Measurements from ENCODE around the gene KRTAP5-1. TPM values are rescaled to one million over a fixed set of nuclear protein-coding genes. Genes with fewer than 3 reads are reported as not detected.

Gene KRTAP5-1
- total RNA-seq, 2 experiments from 2014 or later: not detected

GRCh38 chr11:1570896-1571759, 14.0 kb downstream of the KRTAP5-1 start:
- H3K9me3 Mint-ChIP-seq (ENCODE audit: low read depth): no peaks in the 10 kb centered on the region
- peaks cover 9% of the 10 kb centered on the region for H3K4me1 Mint-ChIP-seq
- H3K27ac Mint-ChIP-seq: no peak overlapping the region
- DNase-seq: peak; percentile 52
- no peak for ATAC-seq
- peaks cover 2% of the 10 kb centered on the region for H3K27me3 Mint-ChIP-seq
- POLR2A ChIA-PET: no interaction called here
- peak overlapping the region; percentile 48 for H3K4me3 Mint-ChIP-seq
- intact Hi-C loops (cut with DNase I, micrococcal nuclease): loop anchor here (5.0 to 10.0 kb wide), 6 partner anchors 34 to 644 kb away; partner anchors contain the start of genes AP2A2 (in 1 of the 2) and LSP1 (in 1 of the 2)
- H3K36me3 Mint-ChIP-seq (ENCODE audit: low read depth): no peaks in the 10 kb centered on the region
- CTCF ChIA-PET: no interaction called here

- CTCF ChIA-PET: no interaction called here
- Mint-ChIP-seq H3K9me3 (ENCODE audit: low read depth) (no peaks in the 10 kb centered on the region), H3K27me3 (peaks cover 2% of the 10 kb centered on the region), H3K36me3 (ENCODE audit: low read depth) (no peaks in the 10 kb centered on the region), H3K4me3 (peak overlapping the region; percentile 48), H3K4me1 (peaks cover 9% of the 10 kb centered on the region), H3K27ac (no peak overlapping the region)
- POLR2A ChIA-PET: no interaction called here
- intact Hi-C loops (cut with DNase I, micrococcal nuclease): loop anchor here (5.0 to 10.0 kb wide), 6 partner anchors 33 to 643 kb away; partner anchors contain the start of genes AP2A2 (in 1 of the 2) and LSP1 (in 1 of the 2)
- ATAC-seq (no peak), DNase-seq (no peak)
Measured at GRCh38 chr11:1570531-1570895, 14.6 kb downstream of the KRTAP5-1 start.

GRCh38 chr11:1570001-1570453, 15.1 kb downstream of the KRTAP5-1 start:
- Mint-ChIP-seq H3K27me3 (peaks cover under 1% of the 10 kb centered on the region), H3K9me3 (ENCODE audit: low read depth) (no peaks in the 10 kb centered on the region), H3K36me3 (ENCODE audit: low read depth) (no peaks in the 10 kb centered on the region), H3K27ac (no peak overlapping the region), H3K4me1 (peaks cover 9% of the 10 kb centered on the region), H3K4me3 (no peak overlapping the region)
- ChIA-PET POLR2A (no interaction called here), CTCF (interaction anchor here (0.6 to 0.7 kb wide), 2 partner anchors 21 to 58 kb away, joined by 3 read pairs; no protein-coding TSS in a partner anchor)
- ATAC-seq: no peak
- intact Hi-C loops (cut with DNase I, micrococcal nuclease): loop anchor here (5.0 to 10.0 kb wide), 6 partner anchors 33 to 643 kb away; partner anchors contain the start of genes AP2A2 (in 1 of the 2) and LSP1 (in 1 of the 2)
- DNase-seq: no peak

GRCh38 chr11:1569251-1569780, 15.8 kb downstream of the KRTAP5-1 start:
- Mint-ChIP-seq H3K4me3 (no peak overlapping the region), H3K27ac (no peak overlapping the region)
- POLR2A ChIA-PET: no interaction called here

GRCh38 chr11:1568441-1568911, 16.6 kb downstream of the KRTAP5-1 start:
- DNase-seq: peak; percentile 43

More at GRCh38 chr11:1569251-1569780, 15.8 kb downstream of the KRTAP5-1 start:
- Mint-ChIP-seq H3K9me3 (ENCODE audit: low read depth) (no peaks in the 10 kb centered on the region), H3K36me3 (ENCODE audit: low read depth) (no peaks in the 10 kb centered on the region), H3K4me1 (peaks cover 9% of the 10 kb centered on the region), H3K27me3 (no peaks in the 10 kb centered on the region)
- intact Hi-C loops (cut with DNase I, micrococcal nuclease): no loop called here
- ATAC-seq (no peak), DNase-seq (no peak)
- CTCF ChIA-PET: interaction anchor here (0.7 kb wide), 1 partner anchor 59 kb away, joined by 3 read pairs; no protein-coding TSS in a partner anchor

GRCh38 chr11:1567721-1568100, 17.4 kb downstream of the KRTAP5-1 start:
- intact Hi-C loops (cut with DNase I, micrococcal nuclease): no loop called here
- ChIA-PET CTCF (interaction anchor here (0.6 to 0.8 kb wide), 2 partner anchors 31 to 363 kb away, joined by 3 read pairs; no protein-coding TSS in a partner anchor), POLR2A (no interaction called here)
- no peak overlapping the region for H3K27ac Mint-ChIP-seq
- DNase-seq (no peak), ATAC-seq (no peak)
- H3K9me3 Mint-ChIP-seq (ENCODE audit: low read depth): no peaks in the 10 kb centered on the region
- no peaks in the 10 kb centered on the region for H3K36me3 Mint-ChIP-seq (ENCODE audit: low read depth)
- no peaks in the 10 kb centered on the region for H3K27me3 Mint-ChIP-seq
- H3K4me1 Mint-ChIP-seq: peaks cover 4% of the 10 kb centered on the region
- no peak overlapping the region for H3K4me3 Mint-ChIP-seq

More at GRCh38 chr11:1568441-1568911, 16.6 kb downstream of the KRTAP5-1 start:
- Mint-ChIP-seq H3K4me3 (no peak overlapping the region), H3K4me1 (peaks cover 5% of the 10 kb centered on the region), H3K27ac (no peak overlapping the region), H3K9me3 (ENCODE audit: low read depth) (no peaks in the 10 kb centered on the region), H3K27me3 (no peaks in the 10 kb centered on the region), H3K36me3 (ENCODE audit: low read depth) (no peaks in the 10 kb centered on the region)
- intact Hi-C loops (cut with DNase I, micrococcal nuclease): no loop called here
- ChIA-PET POLR2A (no interaction called here), CTCF (interaction anchor here (0.6 kb wide), 1 partner anchor 364 kb away, joined by 3 read pairs; no protein-coding TSS in a partner anchor)
- ATAC-seq: no peak

GRCh38 chr11:1567052-1567720, 17.9 kb downstream of the KRTAP5-1 start:
- DNase-seq (no peak), ATAC-seq (no peak)
- no peaks in the 10 kb centered on the region for H3K9me3 Mint-ChIP-seq (ENCODE audit: low read depth)
- peaks cover 4% of the 10 kb centered on the region for H3K4me1 Mint-ChIP-seq
- intact Hi-C loops (cut with DNase I, micrococcal nuclease): no loop called here
- no peaks in the 10 kb centered on the region for H3K36me3 Mint-ChIP-seq (ENCODE audit: low read depth)
- H3K4me3 Mint-ChIP-seq: no peak overlapping the region
- H3K27me3 Mint-ChIP-seq: no peaks in the 10 kb centered on the region
- no peak overlapping the region for H3K27ac Mint-ChIP-seq
- ChIA-PET POLR2A (no interaction called here), CTCF (interaction anchor here (0.8 kb wide), 1 partner anchor 32 kb away, joined by 3 read pairs; no protein-coding TSS in a partner anchor)

- ATAC-seq: no peak
- Mint-ChIP-seq H3K9me3 (ENCODE audit: low read depth) (no peaks in the 10 kb centered on the region), H3K4me3 (no peak overlapping the region), H3K36me3 (ENCODE audit: low read depth) (no peaks in the 10 kb centered on the region), H3K27me3 (no peaks in the 10 kb centered on the region), H3K4me1 (peaks cover 4% of the 10 kb centered on the region), H3K27ac (no peak overlapping the region)
- no peak for DNase-seq
- ChIA-PET CTCF (interaction anchor here (2.1 kb wide), 1 partner anchor 8 kb away, joined by 13 read pairs; no protein-coding TSS in a partner anchor), POLR2A (no interaction called here)
- intact Hi-C loops (cut with DNase I, micrococcal nuclease): no loop called here
Measured at GRCh38 chr11:1566381-1567051, 18.6 kb downstream of the KRTAP5-1 start.

- POLR2A ChIA-PET: no interaction called here
- H3K9me3 Mint-ChIP-seq (ENCODE audit: low read depth): no peaks in the 10 kb centered on the region
Measured at GRCh38 chr11:1565904-1566247, 19.2 kb downstream of the KRTAP5-1 start.

GRCh38 chr11:1565173-1565903, 19.7 kb downstream of the KRTAP5-1 start:
- Mint-ChIP-seq H3K4me3 (no peak overlapping the region), H3K4me1 (no peaks in the 10 kb centered on the region), H3K27ac (no peak overlapping the region), H3K36me3 (ENCODE audit: low read depth) (no peaks in the 10 kb centered on the region), H3K9me3 (ENCODE audit: low read depth) (no peaks in the 10 kb centered on the region), H3K27me3 (no peaks in the 10 kb centered on the region)
- intact Hi-C loops (cut with DNase I, micrococcal nuclease): no loop called here
- ChIA-PET CTCF (interaction anchor here (0.7 to 2.1 kb wide), 2 partner anchors 9 to 21 kb away, joined by 3 to 13 read pairs; no protein-coding TSS in a partner anchor), POLR2A (no interaction called here)
- ATAC-seq (no peak), DNase-seq (no peak)

More at GRCh38 chr11:1565904-1566247, 19.2 kb downstream of the KRTAP5-1 start:
- no peak for DNase-seq
- Mint-ChIP-seq H3K27me3 (no peaks in the 10 kb centered on the region), H3K27ac (no peak overlapping the region), H3K4me3 (no peak overlapping the region), H3K36me3 (ENCODE audit: low read depth) (no peaks in the 10 kb centered on the region), H3K4me1 (peaks cover 3% of the 10 kb centered on the region)
- CTCF ChIA-PET: interaction anchor here (0.7 to 2.1 kb wide), 2 partner anchors 8 to 21 kb away, joined by 3 to 13 read pairs; no protein-coding TSS in a partner anchor
- intact Hi-C loops (cut with DNase I, micrococcal nuclease): no loop called here
- no peak for ATAC-seq
